Keratinocyte (primary cell): ENCODE data around the gene RASAL3.
A peak's percentile ranks its signal among the peaks of the same experiment; 100 is the strongest.

Source experiments
- EZH2 ChIP-seq: IDR thresholded peaks from one replicate; pipeline ENCODE4 v1.6.1; 2012; ENCODE audit warnings: inconsistent platforms, mild to moderate bottlenecking, low read length, moderate library complexity
- TF ChIP-seq, protein P1 (sequence below), 3 experiments: IDR thresholded peaks in 1 of 3; conservative IDR thresholded peaks in 1 of 3; optimal IDR thresholded peaks in 1 of 3; 2 replicates in 2 of 3; 3 replicates in 1 of 3; pipeline versions ENCODE3 to v1.5.1; 2011; ENCODE audit warnings: low read length in 3 of 3, mild to moderate bottlenecking in 3 of 3, moderate library complexity in 2 of 3, control low read depth in 1 of 3, inconsistent platforms in 1 of 3; ENCODE audit not compliant: insufficient read depth in 2 of 3; ENCODE audit errors: extremely low read depth in 1 of 3

DNA sequence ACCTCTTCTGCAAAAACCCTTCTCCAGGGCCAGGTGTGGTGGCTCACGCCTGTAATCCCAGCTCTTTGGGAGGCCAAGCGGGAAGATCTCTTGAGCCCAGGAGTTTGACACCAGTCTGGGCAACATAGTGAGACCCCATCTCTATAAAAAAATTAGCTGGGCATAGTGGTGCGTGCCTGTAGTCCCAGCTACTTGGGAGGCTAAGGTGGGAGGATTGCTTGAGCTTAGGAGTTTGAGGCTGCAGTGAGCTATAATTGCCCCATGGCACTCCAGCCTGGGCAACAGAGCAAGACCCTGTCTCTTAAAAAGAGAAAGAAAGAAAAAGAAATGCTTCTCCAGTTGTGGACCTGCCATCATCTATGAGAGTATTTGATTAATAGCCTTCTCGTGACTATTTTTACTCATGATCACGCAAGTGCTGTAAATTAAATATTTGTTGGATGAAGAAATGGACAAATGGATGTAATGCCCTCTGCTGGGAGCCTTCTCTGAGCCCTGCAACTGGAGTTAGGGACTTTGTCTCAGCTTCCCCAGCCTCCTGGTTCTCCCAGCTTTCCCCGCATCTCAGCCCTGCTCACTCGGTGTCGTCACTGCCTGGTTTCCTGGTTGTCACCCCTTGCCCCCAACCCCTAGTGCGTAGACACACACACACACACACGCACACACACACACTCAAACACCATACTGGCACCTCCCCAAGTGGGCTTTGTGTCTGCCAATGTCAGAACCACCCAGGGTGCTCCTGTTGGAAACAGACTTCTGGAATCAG is 26.8 kb downstream of the RASAL3 start:
- TF ChIP-seq, protein P1, sequence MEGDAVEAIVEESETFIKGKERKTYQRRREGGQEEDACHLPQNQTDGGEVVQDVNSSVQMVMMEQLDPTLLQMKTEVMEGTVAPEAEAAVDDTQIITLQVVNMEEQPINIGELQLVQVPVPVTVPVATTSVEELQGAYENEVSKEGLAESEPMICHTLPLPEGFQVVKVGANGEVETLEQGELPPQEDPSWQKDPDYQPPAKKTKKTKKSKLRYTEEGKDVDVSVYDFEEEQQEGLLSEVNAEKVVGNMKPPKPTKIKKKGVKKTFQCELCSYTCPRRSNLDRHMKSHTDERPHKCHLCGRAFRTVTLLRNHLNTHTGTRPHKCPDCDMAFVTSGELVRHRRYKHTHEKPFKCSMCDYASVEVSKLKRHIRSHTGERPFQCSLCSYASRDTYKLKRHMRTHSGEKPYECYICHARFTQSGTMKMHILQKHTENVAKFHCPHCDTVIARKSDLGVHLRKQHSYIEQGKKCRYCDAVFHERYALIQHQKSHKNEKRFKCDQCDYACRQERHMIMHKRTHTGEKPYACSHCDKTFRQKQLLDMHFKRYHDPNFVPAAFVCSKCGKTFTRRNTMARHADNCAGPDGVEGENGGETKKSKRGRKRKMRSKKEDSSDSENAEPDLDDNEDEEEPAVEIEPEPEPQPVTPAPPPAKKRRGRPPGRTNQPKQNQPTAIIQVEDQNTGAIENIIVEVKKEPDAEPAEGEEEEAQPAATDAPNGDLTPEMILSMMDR (optimal IDR thresholded peaks at IDR 0.05 in 1 of 3, IDR thresholded peaks at IDR 0.05 in 1 of 3, conservative IDR thresholded peaks at IDR 0.05 in 1 of 3; ENCODE audit: extremely low read depth in 1 of 3, insufficient read depth in 2 of 3, low read length in 3 of 3), result peak in 2 of 3 experiments; percentile 4 to 13
- no peak for TF ChIP-seq EZH2
